Measurements from ENCODE around the gene AQP10.

Gene AQP10

GRCh38 chr1:154348429-154349076 is 27.7 kb downstream of the AQP10 start:
- H3K9me3 ChIP-seq (replicated peaks in 1 of 11), result no peaks in the 10 kb centered on the region
- H4K20me1 ChIP-seq, result peaks cover 0 to 17% (median 5%) of the 10 kb centered on the region in 11 experiments; a peak in 6 of 22 replicates
- peak overlapping the region in 6 of 11 experiments; percentile 12 to 45 (median 32); a peak in 11 of 22 replicates for H3K27ac ChIP-seq
- H3K36me3 ChIP-seq, result peaks cover 52 to 76% (median 69%) of the 10 kb centered on the region in 11 experiments
- peak overlapping the region in 3 of 11 experiments; percentile 4 to 68 (median 11); a peak in 4 of 22 replicates for H3K4me2 ChIP-seq
- no peak for TF ChIP-seq Cebpa-rat (IDR thresholded peaks at IDR 0.05)
- H3K9ac ChIP-seq, result peak overlapping the region in 4 of 11 experiments; percentile 0 to 36 (median 28); a peak in 5 of 22 replicates
- peaks cover 0 to 22% (median 15%) of the 10 kb centered on the region in 11 experiments; a peak in 13 of 22 replicates for H3K27me3 ChIP-seq
- H3K4me1 ChIP-seq, result peaks cover 18 to 80% (median 56%) of the 10 kb centered on the region in 10 experiments
- no peak overlapping the region for H3K4me3 ChIP-seq

GRCh38 chr1:154349121-154349520 is 28.2 kb downstream of the AQP10 start:
- peaks cover 0 to 22% (median 15%) of the 10 kb centered on the region in 11 experiments; a peak in 13 of 22 replicates for H3K27me3 ChIP-seq
- peak overlapping the region in 5 of 11 experiments; percentile 0 to 36 (median 20); a peak in 5 of 22 replicates for H3K9ac ChIP-seq
- no peak overlapping the region for H3K4me3 ChIP-seq
- peak overlapping the region in 5 of 11 experiments; percentile 12 to 45 (median 37); a peak in 8 of 22 replicates for H3K27ac ChIP-seq
- H3K9me3 ChIP-seq (replicated peaks in 1 of 11), result no peaks in the 10 kb centered on the region
- peaks cover 18 to 85% (median 60%) of the 10 kb centered on the region in 10 experiments for H3K4me1 ChIP-seq
- 0 out of 22 replicates have a peak overlapping the region, but pooled peaks of 1 of the 11 experiments have one; percentile 4 for H3K4me2 ChIP-seq
- peaks cover 0 to 17% (median 5%) of the 10 kb centered on the region in 11 experiments; a peak in 6 of 22 replicates for H4K20me1 ChIP-seq
- TF ChIP-seq Cebpa-rat (IDR thresholded peaks at IDR 0.05), result no peak
- H3K36me3 ChIP-seq, result peaks cover 46 to 71% (median 63%) of the 10 kb centered on the region in 11 experiments

GRCh38 chr1:154350383-154350782 is 29.5 kb downstream of the AQP10 start:
- H3K9ac ChIP-seq, result 0 out of 22 replicates have a peak overlapping the region, but pooled peaks of 1 of the 11 experiments have one; percentile 29
- H3K4me3 ChIP-seq, result no peak overlapping the region
- H3K4me1 ChIP-seq, result peaks cover 18 to 89% (median 64%) of the 10 kb centered on the region in 10 experiments
- H3K4me2 ChIP-seq, result no peak overlapping the region
- peaks cover 0 to 17% (median 4%) of the 10 kb centered on the region in 11 experiments; a peak in 5 of 22 replicates for H4K20me1 ChIP-seq
- no peak overlapping the region for H3K27ac ChIP-seq
- no peaks in the 10 kb centered on the region for H3K9me3 ChIP-seq (replicated peaks in 1 of 11)
- peaks cover 0 to 22% (median 15%) of the 10 kb centered on the region in 11 experiments; a peak in 13 of 22 replicates for H3K27me3 ChIP-seq
- H3K36me3 ChIP-seq, result peaks cover 33 to 58% (median 51%) of the 10 kb centered on the region in 11 experiments
- no peak for TF ChIP-seq Cebpa-rat (IDR thresholded peaks at IDR 0.05)

DNA sequence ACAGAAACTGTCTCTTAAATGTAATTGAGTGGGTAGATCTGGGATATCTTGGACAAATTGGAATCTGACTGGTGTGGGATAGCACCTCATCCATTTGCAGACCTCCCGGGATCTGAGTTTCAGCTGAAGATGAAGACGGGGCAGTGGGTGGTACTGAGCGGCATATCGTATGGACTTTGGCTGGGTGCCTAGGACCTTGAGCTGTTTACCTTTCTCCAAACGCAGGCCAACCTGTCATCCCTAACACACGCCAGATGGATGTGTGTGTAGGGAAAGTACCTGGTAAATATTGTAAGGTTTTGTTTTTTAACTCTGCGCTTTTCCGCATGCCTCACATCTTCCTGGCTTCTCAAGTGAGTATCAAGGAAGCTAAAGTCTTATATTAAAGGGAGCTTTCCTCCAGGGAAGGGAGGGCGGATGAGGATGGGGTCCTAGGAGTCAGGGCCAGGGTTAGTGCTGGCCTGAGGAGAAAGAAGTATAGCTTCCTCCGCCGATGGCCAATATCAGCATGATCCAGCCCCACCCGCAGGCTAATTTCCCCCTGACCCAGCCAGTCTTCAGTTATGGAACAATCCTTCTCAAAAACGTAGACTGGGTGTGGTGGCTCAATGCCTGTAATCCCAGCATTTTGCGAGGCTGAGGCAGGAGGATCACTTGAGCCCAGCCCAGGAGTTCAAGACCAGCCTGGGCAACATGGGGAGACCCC is 30.6 kb downstream of the AQP10 start:
- peak overlapping the region; percentile 83 to 99 (median 96); a peak in 21 of 22 replicates for H3K4me2 ChIP-seq

DNA sequence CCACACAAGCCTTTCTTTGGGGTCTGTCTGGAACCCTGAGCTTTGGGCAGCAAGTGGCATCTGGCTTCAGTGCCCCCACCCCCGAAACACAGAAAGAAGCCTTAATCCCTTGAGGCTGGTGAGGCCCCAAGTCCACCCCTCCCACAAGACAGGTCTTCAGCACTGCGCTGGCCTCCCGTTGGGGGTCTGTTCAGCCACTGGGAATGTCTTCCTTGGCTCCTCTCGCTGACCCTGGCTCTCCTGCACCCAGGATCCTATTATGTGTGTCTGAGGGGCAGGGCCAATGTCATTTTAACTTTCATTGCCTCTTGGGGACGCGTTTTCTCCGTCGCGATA is 31.3 kb downstream of the AQP10 start:
- Histone ChIP-seq H4K20me1 (peaks cover 0 to 17% (median 4%) of the 10 kb centered on the region in 11 experiments; a peak in 4 of 22 replicates), H3K27ac (peak overlapping the region in 8 of 11 experiments; percentile 50 to 70 (median 57); a peak in 13 of 22 replicates), H3K4me3 (peak overlapping the region; percentile 44 to 67 (median 54)), H3K9me3 (replicated peaks in 1 of 11) (no peaks in the 10 kb centered on the region), H3K36me3 (peaks cover 20 to 40% (median 32%) of the 10 kb centered on the region in 11 experiments), H3K27me3 (peaks cover 0 to 22% (median 15%) of the 10 kb centered on the region in 11 experiments; a peak in 13 of 22 replicates), H3K9ac (peak overlapping the region; percentile 54 to 73 (median 65); a peak in 21 of 22 replicates), H3K4me1 (peaks cover 18 to 71% (median 48%) of the 10 kb centered on the region in 10 experiments), H3K4me2 (peak overlapping the region; percentile 83 to 99 (median 96))
- no peak for TF ChIP-seq Cebpa-rat (IDR thresholded peaks at IDR 0.05)

More for the DNA sequence above, 30.6 kb downstream of the AQP10 start:
- Histone ChIP-seq H3K4me3 (peak overlapping the region in 4 of 10 experiments; percentile 52 to 62 (median 58); a peak in 3 of 20 replicates), H3K9ac (peak overlapping the region in 7 of 11 experiments; percentile 61 to 71 (median 65); a peak in 10 of 22 replicates), H4K20me1 (peaks cover 0 to 17% (median 4%) of the 10 kb centered on the region in 11 experiments; a peak in 4 of 22 replicates), H3K9me3 (replicated peaks in 1 of 11) (no peaks in the 10 kb centered on the region), H3K36me3 (peaks cover 22 to 47% (median 39%) of the 10 kb centered on the region in 11 experiments), H3K27ac (no peak overlapping the region), H3K4me1 (peaks cover 18 to 78% (median 55%) of the 10 kb centered on the region in 10 experiments), H3K27me3 (peaks cover 0 to 22% (median 15%) of the 10 kb centered on the region in 11 experiments; a peak in 13 of 22 replicates)
- no peak for TF ChIP-seq Cebpa-rat (IDR thresholded peaks at IDR 0.05)

DNA sequence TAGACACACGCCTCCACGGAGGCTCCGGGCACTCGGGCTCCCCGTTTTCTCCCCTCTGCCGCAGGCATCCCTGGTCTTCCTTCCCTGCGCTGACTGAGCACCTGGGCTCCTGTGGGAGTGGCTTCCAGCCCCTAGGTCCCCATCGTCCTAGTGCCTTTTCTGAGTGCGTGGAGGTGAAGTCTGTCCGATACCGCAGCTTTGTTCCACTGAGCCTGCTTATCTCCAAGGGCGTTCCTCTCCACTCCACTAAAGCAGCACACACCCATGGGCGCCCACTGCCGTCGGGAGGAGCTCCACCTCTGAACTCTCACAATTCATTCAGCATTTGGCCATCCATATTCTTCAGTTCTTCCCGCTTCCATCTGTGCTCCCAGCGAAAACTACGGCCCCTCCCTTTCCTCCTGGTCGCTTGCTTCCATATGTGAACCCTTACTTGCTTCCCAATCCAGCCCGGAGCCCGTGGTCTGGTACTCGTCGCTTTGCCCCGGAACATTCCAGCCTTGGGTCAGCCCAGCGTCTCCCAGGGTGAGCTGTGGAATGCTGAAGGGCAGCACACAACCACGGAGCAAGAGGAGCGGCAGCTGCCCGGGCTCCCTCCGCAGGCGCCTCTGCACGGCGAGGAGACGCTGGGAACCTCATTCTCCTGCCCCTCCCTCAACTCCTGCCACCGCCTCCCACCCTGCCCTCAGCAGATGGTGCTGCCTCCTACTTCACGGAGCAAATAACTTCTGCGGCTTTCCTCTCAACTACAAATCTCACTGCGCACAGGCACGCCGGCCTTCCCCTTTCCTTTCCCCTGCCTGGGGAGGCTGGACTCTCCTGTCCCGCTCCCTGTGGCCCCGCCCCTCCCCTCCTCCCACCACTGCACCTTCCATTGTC is 31.9 kb downstream of the AQP10 start:
- peak overlapping the region; percentile 83 to 99 (median 96) for H3K4me2 ChIP-seq
- H4K20me1 ChIP-seq, result peaks cover 0 to 17% (median 4%) of the 10 kb centered on the region in 11 experiments; a peak in 4 of 22 replicates
- peak overlapping the region; percentile 44 to 67 (median 54) for H3K4me3 ChIP-seq
- no peaks in the 10 kb centered on the region for H3K9me3 ChIP-seq (replicated peaks in 1 of 11)
- H3K36me3 ChIP-seq, result peaks cover 20 to 34% (median 27%) of the 10 kb centered on the region in 11 experiments
- H3K4me1 ChIP-seq, result peaks cover 18 to 65% (median 42%) of the 10 kb centered on the region in 10 experiments
- H3K27ac ChIP-seq, result peak overlapping the region; percentile 1 to 70 (median 55); a peak in 19 of 22 replicates
- H3K9ac ChIP-seq, result peak overlapping the region; percentile 54 to 73 (median 65); a peak in 21 of 22 replicates
- peaks cover 0 to 22% (median 15%) of the 10 kb centered on the region in 11 experiments; a peak in 13 of 22 replicates for H3K27me3 ChIP-seq
- no peak for TF ChIP-seq Cebpa-rat (IDR thresholded peaks at IDR 0.05)

DNA sequence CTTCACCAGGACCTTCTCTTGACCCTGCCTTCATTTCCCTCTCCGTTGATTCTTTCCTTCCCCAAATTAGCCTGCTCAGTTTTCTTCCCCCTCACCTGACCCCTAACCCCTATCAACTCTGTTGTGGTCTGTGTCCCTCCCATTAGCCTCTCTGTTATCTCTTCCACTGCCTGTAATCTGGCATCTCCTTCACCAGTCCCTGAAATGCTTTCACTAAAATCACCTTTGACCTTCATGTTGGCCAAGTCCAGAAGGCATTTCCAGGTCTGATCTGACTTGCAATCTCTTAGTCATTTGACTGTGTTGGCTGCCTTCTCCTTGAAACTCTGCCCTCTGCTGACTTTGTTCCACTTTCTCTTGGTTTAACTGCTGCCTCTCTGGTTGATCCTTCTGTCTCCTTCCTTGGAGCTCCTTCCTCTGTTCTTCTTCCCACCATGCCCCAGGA is 32.6 kb downstream of the AQP10 start:
- Histone ChIP-seq H3K27ac (peak overlapping the region in 8 of 11 experiments; percentile 1 to 70 (median 56); a peak in 13 of 22 replicates), H3K4me2 (peak overlapping the region; percentile 83 to 99 (median 96)), H3K9ac (peak overlapping the region in 4 of 11 experiments; percentile 65 to 70 (median 68); a peak in 4 of 22 replicates), H3K27me3 (peaks cover 0 to 22% (median 15%) of the 10 kb centered on the region in 11 experiments; a peak in 13 of 22 replicates), H3K36me3 (peaks cover 14 to 27% (median 21%) of the 10 kb centered on the region in 11 experiments), H3K4me3 (peak overlapping the region in 1 of 10 experiments; percentile 67; a peak in 2 of 20 replicates), H3K9me3 (replicated peaks in 1 of 11) (no peaks in the 10 kb centered on the region), H4K20me1 (peaks cover 0 to 15% (median 2%) of the 10 kb centered on the region in 11 experiments; a peak in 4 of 22 replicates), H3K4me1 (peaks cover 18 to 58% (median 36%) of the 10 kb centered on the region in 10 experiments)
- no peak for TF ChIP-seq Cebpa-rat (IDR thresholded peaks at IDR 0.05)

Data from BLaER1 treated with 17β-estradiol and CSF1 and Interleukin-3, amounts not matched to agents 10 nM and 100 nM (cell line).